Omental fat pad (tissue), 4 donors: ENCODE data around the gene DISP3. TPM values are rescaled to one million over a fixed set of nuclear protein-coding genes. Genes with fewer than 3 reads are reported as not detected.

Source experiments
- ATAC-seq: fragments of 150-250 bp; one replicate; pipeline ENCODE4 v1.9.1; 2016; ENCODE audit warnings: mild to moderate bottlenecking, moderate library complexity; ENCODE audit not compliant: low FRiP score
- DNase-seq: peaks from one replicate; pipeline ENCODE4 v3.0.0-alpha.2; 2019; ENCODE audit warnings: low spot score
- CTCF ChIP-seq, 3 donors: fragments of 450-650 bp; IDR thresholded peaks; one replicate each; pipeline ENCODE4 v1.5.1; 2016 to 2017; ENCODE audit warnings: antibody characterized with exemption in 3 of 3, mild to moderate bottlenecking in 3 of 3, moderate library complexity in 2 of 3
- total RNA-seq, 4 donors: library from RNA; depleted of rRNA; stranded (reverse); fragments of >200 nt; gene quantifications; one replicate each; pipeline ENCODE4 v1.1.0, GENCODE V29; 2016

Gene DISP3
- total RNA-seq, 4 donors from 2014 or later: 0.09 TPM; not detected in 3

GRCh38 chr1:11560061-11560460 lies 81.1 kb downstream of the DISP3 start:
- no peak for DNase-seq
- no peak for ATAC-seq
- no peak for TF ChIP-seq CTCF (IDR thresholded peaks at IDR 0.05)

GRCh38 chr1:11561740-11562139 lies 82.8 kb downstream of the DISP3 start:
- DNase-seq (no peak), ATAC-seq (no peak)
- TF ChIP-seq CTCF (IDR thresholded peaks at IDR 0.05): no peak

DNA sequence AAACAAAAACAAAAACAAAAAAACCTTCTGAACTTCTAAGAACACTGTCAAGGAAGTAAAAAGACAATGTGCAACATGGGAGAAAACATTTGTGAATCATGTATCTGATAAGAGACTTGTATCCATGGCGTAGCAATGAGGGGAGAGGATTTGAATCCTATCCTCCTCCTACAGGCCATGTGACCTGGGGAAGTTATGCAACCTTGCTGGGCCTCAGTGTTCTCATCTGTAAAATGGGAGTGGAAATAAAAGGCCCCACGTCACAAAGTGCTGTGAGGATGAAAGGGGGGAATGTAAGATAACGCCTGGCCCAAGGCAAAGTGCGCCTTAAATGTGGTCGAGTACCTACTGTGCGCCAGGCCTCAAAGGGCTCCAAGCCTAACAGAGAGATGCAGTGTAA lies 83.7 kb downstream of the DISP3 start:
- DNase-seq: no peak
- TF ChIP-seq CTCF (IDR thresholded peaks at IDR 0.05): no peak
- no peak for ATAC-seq

- DNase-seq (no peak), ATAC-seq (no peak)
- no peak for TF ChIP-seq CTCF (IDR thresholded peaks at IDR 0.05)
Observed at GRCh38 chr1:11563560-11564069, 84.7 kb downstream of the DISP3 start.

GRCh38 chr1:11564237-11564636 lies 85.3 kb downstream of the DISP3 start:
- TF ChIP-seq CTCF (IDR thresholded peaks at IDR 0.05): no peak
- no peak for DNase-seq
- ATAC-seq: no peak

DNA sequence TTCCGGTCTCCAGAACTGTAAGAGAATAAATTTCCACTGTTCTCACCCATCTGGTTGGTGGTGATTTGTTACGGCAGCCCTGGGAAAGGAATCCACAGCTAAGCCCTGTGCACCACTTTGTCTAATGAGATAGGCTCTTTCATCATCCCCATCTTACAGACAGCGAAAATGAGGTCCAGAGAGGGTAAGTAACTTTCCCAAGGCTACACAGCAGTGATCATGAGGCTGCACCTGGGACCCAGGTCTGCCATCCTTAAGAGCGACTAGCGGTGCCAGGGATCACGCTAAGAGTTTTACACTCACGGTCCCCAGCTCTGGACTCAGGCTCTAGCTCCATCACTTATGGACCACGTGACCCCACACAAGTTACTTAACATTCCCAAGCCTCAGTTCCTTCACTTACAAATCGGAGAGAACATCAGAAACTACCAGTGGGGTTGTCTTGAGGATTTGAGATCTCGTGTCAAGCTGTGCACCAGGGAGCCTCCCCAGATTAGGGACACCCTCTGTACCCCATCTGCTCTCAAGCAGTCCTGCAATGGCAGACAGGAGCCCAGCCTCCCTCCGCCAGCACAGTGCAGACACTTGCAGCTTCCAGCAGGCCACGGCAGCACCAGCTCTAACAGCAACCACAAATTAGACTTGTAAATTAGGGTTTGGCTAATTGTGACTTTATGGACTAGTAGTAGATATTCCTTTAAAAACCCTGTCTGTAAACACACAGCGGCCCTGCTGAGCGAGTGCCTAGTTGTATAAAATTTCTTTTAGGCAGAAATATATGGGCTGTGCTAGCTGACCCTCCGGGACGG lies 87.3 kb downstream of the DISP3 start:
- TF ChIP-seq CTCF (IDR thresholded peaks at IDR 0.05): no peak
- DNase-seq: no peak
- no peak for ATAC-seq
